Left colon (tissue), 2 donors: Measurements from ENCODE around the gene TPM3. TPM values are rescaled to one million over a fixed set of nuclear protein-coding genes. Genes with fewer than 3 reads are reported as not detected.
"Not testable (repeated sequence)": the region's sequence is repeated elsewhere in the genome, so short reads cannot be mapped to it uniquely, and the experiment has no call there.

Experiments
- ATAC-seq: fragments of 200-7000 bp; cut with Tn5 transposase; one replicate; pipeline ENCODE4 v1.9.1; 2020; ENCODE audit warnings: mild to moderate bottlenecking, moderate library complexity
- DNase-seq, 2 donors: peaks; one replicate each; pipeline ENCODE4 v3.0.0-alpha.2; 2020
- intact Hi-C, 2 donors: fragments of 100-400 bp; cut with DNase I in 1 of 2; cut with micrococcal nuclease in 1 of 2; formaldehyde crosslinking; loops; one replicate each; pipeline versions ENCODE4 v1.11.2 to v1.14.0; 2022; cut with DNase I, micrococcal nuclease
- total RNA-seq, 2 donors: library from RNA; stranded (reverse); fragmentation: NEBNext Ultra II Directional; extraction: Animal tissue kit (Norgen Biotek cat#: 25700); gene quantifications; one replicate each; pipeline ENCODE4 v1.2.1, GENCODE V29; 2021
- donor health status: DM: no; HTN: no; CAD: no.
- donor health status: DM: yes; HTN: yes; CAD: no.

Gene TPM3
- total RNA-seq, 2 donors from 2014 or later: 490 to 491 TPM

GRCh38 chr1:154208677-154209388 lies 16.9 kb upstream of the TPM3 start:
- intact Hi-C loops: no loop called here
- no peak for ATAC-seq
- DNase-seq: no peak

- no peak for DNase-seq
- no peak for ATAC-seq
- intact Hi-C loops: no loop called here
Observed at GRCh38 chr1:154207262-154207661, 15.4 kb upstream of the TPM3 start.

- intact Hi-C loops: no loop called here
- peak; percentile 50 for ATAC-seq
- DNase-seq: no peak
Observed at GRCh38 chr1:154206196-154206595, 14.3 kb upstream of the TPM3 start, which contains the start of gene CFAP141. TSS of gene CFAP141 (minus strand) at chr1:154206333. CDS start at chr1:154206307, 26 bp downstream.

- ATAC-seq, DNase-seq, intact Hi-C loops: not testable (repeated sequence)
Observed at GRCh38 chr1:154205778-154206177, 13.9 kb upstream of the TPM3 start.

- intact Hi-C loops: no loop called here
- peak; percentile 24 for ATAC-seq
Observed at GRCh38 chr1:154199563-154199879, 7.6 kb upstream of the TPM3 start.

DNA sequence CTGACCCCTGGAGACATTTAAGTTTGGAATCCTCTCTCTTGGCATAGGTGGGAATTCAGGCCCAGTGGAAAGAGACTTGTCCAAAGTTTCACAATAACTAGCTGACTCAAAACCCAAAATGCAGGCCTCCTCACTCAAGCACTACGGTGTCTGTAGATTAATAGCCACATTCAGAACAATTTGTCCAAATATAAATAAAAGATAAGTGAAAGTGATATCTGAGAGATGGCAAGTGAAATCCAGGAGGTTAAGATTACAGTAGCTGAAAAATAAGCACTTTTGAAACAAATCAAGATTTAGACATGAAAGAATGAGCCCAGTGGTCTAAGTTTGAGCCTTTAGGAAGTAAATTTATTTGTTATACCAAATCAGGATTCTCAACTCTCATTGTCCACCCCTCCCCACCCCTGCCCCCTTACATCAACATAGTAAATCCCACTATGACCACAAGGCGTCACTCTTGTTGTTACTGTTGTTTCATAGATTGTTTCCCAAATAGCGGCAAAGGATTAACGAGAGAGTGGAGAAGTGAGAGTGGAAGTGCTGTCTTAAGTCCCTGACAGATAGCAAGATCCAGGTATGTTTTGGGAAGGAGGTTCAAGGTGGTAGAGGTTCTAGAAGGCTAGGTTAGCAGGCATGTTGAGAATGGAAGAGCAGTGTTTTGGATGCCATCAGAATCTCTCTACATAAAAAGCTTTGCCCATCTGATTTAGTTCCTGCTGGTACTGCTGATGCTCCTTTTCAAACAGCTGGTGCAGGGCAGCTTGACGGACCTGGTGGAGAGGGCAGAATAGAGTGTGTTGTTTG lies 7.1 kb upstream of the TPM3 start:
- ATAC-seq: peak; percentile 65
- DNase-seq: peak in 1 of 2 donors; percentile 20
- intact Hi-C loops: no loop called here

More at GRCh38 chr1:154199563-154199879, 7.6 kb upstream of the TPM3 start:
- DNase-seq: no peak

GRCh38 chr1:154193821-154194220 lies 1.9 kb upstream of the TPM3 start:
- intact Hi-C loops: no loop called here
- DNase-seq (peak in 1 of 2 donors; percentile 37), ATAC-seq (peak; percentile 65)

GRCh38 chr1:154192476-154192875 lies 576 bp upstream of the TPM3 start:
- DNase-seq: no peak
- intact Hi-C loops: no loop called here

GRCh38 chr1:154190550-154190949 lies 1.4 kb downstream of the TPM3 start:
- intact Hi-C loops: no loop called here
- DNase-seq (no peak), ATAC-seq (no peak)

More at GRCh38 chr1:154192476-154192875, 576 bp upstream of the TPM3 start:
- no peak for ATAC-seq

GRCh38 chr1:154186852-154187501 lies 4.9 kb downstream of the TPM3 start:
- DNase-seq (no peak), ATAC-seq (no peak)
- intact Hi-C loops: no loop called here

- DNase-seq (peak in 1 of 2 donors; percentile 68), ATAC-seq (no peak)
- intact Hi-C loops: no loop called here
Observed at GRCh38 chr1:154186177-154186576, 5.7 kb downstream of the TPM3 start.

- DNase-seq (peak; percentile 97 to 98), ATAC-seq (peak; percentile 83)
- intact Hi-C loops: no loop called here
Observed at GRCh38 chr1:154183046-154183915, 8.6 kb downstream of the TPM3 start.

DNA sequence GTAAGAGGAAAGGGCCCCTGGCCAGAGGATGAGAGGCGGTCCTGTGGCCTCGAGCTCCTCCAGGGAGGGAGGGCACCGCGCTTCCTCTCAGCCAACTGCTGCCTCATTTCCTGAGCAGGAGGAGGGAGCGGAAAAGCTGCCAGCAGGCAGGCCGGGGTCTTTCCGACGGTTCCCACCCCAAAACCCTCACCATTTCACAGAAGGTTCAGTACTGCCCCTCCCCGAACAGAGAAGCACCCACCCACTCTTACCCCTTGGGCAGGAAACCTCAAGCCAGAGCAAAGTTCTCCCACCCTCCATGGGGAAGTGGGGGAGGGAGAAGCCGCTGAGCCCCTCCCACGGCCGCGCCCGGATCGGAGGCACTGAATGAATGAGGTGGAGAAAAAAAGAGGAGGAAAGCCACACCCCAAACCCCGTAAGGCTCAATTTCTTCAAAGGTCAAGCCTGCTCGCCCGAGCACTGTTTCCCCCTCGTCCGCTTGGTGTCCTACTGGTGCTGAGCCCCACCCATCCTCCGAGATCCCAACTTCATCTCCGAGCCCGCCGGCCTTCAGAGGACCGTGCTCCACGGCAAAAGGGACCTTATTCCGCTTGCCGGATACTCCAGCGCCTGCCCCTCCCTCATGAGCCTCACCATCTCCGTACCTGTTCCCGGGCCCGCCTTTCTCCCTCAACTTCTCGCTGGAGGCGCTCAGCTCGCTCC lies 9.4 kb downstream of the TPM3 start:
- ATAC-seq: peak; percentile 66
- peak; percentile 88 for DNase-seq
- intact Hi-C loops: no loop called here

GRCh38 chr1:154181944-154182343 lies 10.0 kb downstream of the TPM3 start:
- DNase-seq: no peak
- ATAC-seq: peak; percentile 26
- intact Hi-C loops: no loop called here

DNA sequence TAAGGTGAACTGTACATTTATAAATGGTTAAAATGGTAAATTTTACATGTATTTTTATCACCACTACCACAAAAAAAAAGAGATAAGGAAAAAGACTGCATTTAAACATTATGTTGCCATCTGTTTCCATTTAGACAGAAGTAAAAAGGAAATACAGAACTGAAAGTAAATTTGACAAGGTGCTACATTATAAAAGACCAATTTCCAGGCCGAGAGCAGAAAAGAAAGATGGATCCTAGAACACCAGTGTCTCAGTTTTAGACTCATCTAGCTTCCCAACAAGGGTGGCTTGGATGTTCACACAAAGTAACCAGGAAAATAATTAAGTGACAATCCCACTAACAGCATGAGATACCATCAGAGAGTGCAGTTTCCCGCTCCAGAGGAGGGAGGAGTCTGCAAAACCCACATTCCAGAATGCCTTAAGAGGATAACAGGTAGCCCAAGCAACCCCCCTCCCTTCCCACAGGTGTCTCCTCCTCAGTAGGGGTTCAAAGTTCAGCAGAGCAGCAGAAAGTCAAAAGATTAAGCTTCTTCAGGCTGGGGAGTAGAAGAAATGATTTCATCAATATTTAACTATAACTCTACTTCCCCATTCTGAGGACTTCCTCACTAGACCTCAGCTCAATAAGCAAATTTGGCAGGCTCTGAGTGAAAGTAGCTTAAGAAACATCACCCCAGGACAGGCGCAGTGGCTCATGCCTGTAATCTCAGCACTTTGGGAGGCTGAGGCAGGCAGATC lies 11.8 kb downstream of the TPM3 start:
- DNase-seq (no peak), ATAC-seq (peak; percentile 17)
- intact Hi-C loops: no loop called here

GRCh38 chr1:154178911-154179811 lies 12.7 kb downstream of the TPM3 start:
- peak in 1 of 2 donors; percentile 53 for DNase-seq
- peak; percentile 44 for ATAC-seq
- intact Hi-C loops: no loop called here
